MV-4-11 (cell line): ENCODE measurements around the gene KRTAP9-7.

Experiments used
- DNase-seq: peaks from one replicate; lab custom pipeline; 2025; lab: John Stamatoyannopoulos, UW

Gene KRTAP9-7

GRCh38 chr17:41322094-41322902, 46.8 kb downstream of the KRTAP9-7 start:
- peak; percentile 35 for DNase-seq

DNA sequence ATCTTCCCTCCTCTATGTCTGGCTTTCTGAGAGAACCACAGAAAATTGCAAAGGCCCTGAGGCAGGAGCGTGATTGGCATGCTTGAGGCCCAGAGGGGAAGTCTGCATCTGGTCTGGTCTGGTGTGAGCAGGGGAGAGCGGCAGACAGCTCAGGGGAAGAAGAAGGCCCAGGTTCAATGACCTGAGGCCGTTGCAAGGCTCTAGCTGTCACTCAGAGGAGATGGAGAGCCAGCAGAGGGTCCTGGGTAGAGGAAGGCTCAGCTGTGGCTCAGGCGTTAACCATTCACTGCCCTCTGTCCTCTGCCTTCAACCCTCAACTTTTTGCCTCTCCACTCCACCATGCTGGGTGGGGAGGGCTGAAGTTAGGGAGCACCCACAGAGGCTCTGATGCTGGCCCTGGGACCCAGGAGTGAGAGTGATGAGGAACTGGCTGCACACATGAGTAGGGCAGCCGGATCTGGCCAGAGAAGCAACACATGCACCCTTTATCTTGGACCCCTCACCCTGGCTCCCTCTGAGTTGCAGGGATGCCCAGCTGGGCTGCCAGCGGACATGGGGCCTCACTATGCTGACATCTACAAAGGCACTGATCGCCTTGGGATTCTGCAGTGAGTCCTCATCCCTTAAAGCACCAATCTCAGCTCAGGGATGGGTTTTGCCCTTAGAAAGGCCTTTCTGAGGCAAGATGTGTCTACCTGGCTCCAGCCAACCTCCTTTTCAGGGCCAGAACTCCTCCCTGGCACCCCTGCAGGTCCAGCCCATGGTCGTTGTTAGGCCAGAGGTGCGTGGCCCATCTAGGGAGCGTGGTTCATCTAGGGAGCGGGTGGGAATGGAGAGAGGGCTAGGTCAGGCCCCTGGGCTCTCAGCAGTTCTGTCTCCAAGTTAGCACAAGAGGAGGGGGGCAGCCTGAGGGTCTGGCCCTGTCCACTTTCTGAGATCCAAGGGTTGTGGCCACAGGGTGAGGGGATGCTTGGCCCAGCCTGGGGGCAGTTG, 47.7 kb downstream of the KRTAP9-7 start:
- no peak for DNase-seq

DNA sequence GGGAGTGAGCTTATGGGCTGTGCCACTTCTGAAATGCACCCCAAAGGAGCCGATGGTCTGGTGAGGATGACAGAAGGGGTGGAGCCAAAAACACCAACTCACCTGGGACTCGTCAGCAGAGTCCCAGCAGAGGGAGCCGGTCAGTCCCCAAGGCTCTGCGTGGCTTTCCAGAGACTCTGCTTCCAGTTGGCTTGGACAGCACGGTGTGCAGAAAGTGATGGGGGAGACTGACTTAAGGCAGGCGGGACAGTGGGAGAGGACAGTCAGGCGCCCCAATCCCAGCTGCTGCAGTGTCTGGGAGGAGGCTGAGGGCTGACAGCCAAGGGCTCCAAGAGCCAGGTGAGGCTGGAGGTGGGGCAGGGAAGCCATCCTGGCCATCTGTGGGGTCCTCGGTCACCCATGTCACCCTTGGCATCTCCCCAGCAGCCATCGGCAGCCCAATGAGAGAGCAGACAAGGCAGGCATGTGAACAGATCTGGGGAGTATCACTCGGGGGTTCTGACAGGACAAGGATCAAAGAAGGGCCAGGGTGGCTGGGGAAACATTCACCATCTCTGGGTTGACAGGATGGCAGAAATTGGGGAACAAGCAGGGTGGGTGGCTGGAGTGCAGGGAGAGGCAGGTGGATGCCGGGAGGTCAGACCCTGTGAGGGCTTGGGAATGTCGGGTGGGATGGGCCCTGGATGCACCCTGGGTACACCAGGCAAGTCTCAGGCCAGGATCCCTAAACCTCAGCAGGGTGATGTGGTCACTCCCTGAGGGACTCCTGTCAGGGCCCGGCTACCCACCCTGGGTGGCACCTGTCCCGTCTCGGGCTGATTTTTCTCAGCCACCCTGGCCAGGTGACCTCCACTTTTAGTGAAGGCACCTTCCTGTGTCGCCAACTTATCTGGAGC, 48.9 kb downstream of the KRTAP9-7 start:
- no peak for DNase-seq

DNA sequence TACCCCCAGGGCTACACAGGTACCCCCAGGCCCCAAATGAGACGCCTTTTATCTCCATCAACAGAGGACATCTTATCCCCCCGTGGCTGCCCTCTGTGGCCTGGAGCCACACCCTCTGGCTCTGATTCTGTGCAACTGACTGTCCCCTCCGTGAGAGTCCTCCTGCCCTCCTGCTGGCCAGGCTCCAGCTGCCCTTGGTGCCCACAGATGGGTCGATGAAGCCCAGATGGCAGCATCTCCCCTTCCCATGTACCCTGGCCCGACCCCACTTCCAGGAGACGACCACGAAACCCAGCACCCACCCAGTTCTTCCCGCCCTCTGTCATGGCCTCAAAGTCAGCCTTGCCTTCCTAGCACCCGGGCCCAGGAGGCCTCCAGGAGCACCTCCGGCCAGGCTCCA, 49.6 kb downstream of the KRTAP9-7 start:
- no peak for DNase-seq

DNA sequence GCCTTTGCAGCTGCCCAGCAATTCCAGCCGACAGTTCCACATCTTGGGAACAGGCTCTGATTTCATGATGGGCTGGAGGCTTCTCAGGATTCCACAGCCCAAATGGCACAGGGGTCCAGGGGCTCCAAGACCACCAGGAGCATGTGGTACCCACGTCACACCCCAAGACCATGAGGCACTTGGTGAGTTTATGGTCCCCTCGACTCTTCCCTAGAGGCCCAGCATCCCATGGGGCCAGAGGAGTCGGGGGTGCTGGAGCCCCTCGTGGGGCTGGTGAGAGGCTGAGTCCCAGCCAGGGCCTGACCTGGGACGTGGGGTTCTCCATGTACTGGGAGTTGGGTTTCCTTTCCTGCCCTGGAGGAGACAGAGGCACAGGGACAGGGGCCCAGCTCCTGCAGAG, 50.1 kb downstream of the KRTAP9-7 start:
- DNase-seq, result no peak
